Measurements from ENCODE around the gene TDRD6. TPM values are rescaled to one million over a fixed set of nuclear protein-coding genes. Genes with fewer than 3 reads are reported as not detected.
"Not testable (repeated sequence)": the region's sequence is repeated elsewhere in the genome, so short reads cannot be mapped to it uniquely, and the experiment has no call there.

TDRD6 gene
- total RNA-seq, 2 experiments from 2014 or later: not detected

DNA sequence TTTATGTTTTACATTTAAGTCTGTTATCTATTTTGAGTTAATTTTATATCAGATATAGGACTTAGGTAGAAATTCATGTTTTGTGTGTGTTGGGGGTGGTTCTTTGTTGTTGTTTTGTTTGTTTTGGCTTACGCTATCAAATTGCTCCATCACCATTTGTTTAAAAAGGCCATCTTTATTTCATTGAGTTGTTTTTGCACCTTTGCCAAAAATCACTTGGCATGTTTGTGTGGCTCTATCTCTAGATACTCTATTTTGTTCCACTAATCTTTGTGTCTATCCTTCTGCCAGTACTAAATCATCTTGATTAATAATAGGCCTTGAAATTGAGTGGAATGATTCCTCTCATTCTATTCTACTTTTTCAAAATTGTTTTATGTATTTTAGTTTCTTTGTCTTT is 42.4 kb upstream of the TDRD6 start:
- Mint-ChIP-seq H3K9me3 (peaks cover 6% of the 10 kb centered on the region), H3K36me3 (ENCODE audit: low read depth) (no peaks in the 10 kb centered on the region), H3K27me3 (peaks cover 22% of the 10 kb centered on the region), H3K4me1 (ENCODE audit: low read depth) (peaks cover 11% of the 10 kb centered on the region), H3K4me3 (no peak overlapping the region), H3K27ac (no peak overlapping the region)
- TF ChIP-seq, protein P1, sequence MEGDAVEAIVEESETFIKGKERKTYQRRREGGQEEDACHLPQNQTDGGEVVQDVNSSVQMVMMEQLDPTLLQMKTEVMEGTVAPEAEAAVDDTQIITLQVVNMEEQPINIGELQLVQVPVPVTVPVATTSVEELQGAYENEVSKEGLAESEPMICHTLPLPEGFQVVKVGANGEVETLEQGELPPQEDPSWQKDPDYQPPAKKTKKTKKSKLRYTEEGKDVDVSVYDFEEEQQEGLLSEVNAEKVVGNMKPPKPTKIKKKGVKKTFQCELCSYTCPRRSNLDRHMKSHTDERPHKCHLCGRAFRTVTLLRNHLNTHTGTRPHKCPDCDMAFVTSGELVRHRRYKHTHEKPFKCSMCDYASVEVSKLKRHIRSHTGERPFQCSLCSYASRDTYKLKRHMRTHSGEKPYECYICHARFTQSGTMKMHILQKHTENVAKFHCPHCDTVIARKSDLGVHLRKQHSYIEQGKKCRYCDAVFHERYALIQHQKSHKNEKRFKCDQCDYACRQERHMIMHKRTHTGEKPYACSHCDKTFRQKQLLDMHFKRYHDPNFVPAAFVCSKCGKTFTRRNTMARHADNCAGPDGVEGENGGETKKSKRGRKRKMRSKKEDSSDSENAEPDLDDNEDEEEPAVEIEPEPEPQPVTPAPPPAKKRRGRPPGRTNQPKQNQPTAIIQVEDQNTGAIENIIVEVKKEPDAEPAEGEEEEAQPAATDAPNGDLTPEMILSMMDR (IDR thresholded peaks at IDR 0.05): no peak
- ChIA-PET CTCF (no interaction called here), POLR2A (no interaction called here)
- intact Hi-C loops (cut with micrococcal nuclease): no loop called here
- ATAC-seq: no peak
- DNase-seq: no peak

DNA sequence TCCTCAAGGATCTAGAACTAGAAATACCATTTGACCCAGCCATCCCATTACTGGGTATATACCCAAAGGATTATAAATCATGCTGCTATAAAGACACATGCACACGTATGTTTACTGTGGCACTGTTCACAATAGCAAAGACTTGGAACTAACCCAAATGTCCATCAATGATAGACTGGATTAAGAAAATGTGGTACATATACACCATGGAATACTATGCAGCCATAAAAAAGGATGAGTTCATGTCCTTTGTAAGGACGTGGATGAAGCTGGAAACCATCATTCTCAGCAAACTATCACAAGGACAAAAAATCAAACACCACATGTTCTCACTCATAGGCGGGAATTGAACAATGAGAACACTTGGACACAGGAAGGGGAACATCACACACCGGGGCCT is 39.6 kb upstream of the TDRD6 start:
- ATAC-seq; CTCF ChIA-PET; H3K4me3 Mint-ChIP-seq; DNase-seq; POLR2A ChIA-PET; intact Hi-C loops (cut with micrococcal nuclease); H3K9me3 Mint-ChIP-seq; H3K27ac Mint-ChIP-seq; H3K36me3 Mint-ChIP-seq (ENCODE audit: low read depth): not testable (repeated sequence)
- Mint-ChIP-seq H3K27me3 (peaks cover 28% of the 10 kb centered on the region), H3K4me1 (ENCODE audit: low read depth) (peaks cover 14% of the 10 kb centered on the region)

DNA sequence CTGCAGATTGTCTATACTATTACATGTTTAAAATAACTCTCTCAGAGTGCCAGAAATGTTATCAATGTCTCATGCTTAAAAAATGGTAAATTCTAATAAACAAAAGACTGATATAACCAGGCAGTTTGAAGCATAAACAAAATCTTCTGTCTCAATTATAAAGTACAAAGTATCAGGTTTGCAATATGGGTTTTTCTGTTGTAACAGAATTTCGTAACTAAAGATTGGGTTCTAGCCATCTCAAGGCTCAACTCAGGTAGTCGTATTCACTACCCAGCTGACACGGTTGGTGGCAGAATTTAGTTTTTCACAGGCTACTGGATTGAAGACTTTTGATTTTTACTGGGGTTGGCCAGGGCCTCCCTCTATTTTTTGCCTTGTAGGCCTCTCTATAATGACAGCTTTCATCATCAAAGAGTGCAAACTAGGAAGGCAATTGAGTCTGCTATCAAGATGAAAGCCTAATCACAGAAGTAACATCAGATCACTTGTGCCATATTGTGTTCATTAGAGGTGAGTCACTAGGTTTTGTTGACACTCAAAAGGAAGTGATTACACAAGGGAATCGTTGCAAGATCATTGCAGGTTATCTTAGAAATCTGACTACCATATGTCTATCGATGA is 38.7 kb upstream of the TDRD6 start:
- TF ChIP-seq, protein P1 (IDR thresholded peaks at IDR 0.05): no peak
- CTCF ChIA-PET: no interaction called here
- DNase-seq (no peak), ATAC-seq (no peak)
- Mint-ChIP-seq H3K27ac (no peak overlapping the region), H3K9me3 (peaks cover 4% of the 10 kb centered on the region), H3K4me1 (ENCODE audit: low read depth) (peaks cover 13% of the 10 kb centered on the region), H3K27me3 (peaks cover 32% of the 10 kb centered on the region), H3K4me3 (no peak overlapping the region), H3K36me3 (ENCODE audit: low read depth) (no peaks in the 10 kb centered on the region)
- intact Hi-C loops (cut with micrococcal nuclease): no loop called here
- POLR2A ChIA-PET: no interaction called here

DNA sequence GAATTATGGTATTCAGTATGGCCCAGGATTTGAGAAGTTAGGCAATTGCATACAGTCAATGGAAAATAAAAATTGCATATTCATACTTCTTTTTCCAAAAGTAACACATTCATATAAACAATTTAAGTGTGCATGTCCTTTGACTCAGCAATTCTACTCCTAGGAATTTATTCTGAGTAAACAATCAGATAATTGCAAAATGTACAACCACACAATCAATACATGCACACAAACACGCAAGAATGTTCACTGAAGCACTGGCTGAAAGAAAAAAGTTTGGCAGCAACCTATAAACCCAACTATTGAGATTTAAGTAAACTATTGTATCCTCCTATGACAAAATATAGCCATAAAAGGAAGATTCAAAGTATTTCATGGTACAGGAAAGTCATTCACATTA is 36.7 kb upstream of the TDRD6 start:
- TF ChIP-seq, protein P1 (IDR thresholded peaks at IDR 0.05): no peak
- Mint-ChIP-seq H3K9me3 (no peaks in the 10 kb centered on the region), H3K27me3 (peaks cover 39% of the 10 kb centered on the region), H3K36me3 (ENCODE audit: low read depth) (no peaks in the 10 kb centered on the region), H3K4me3 (no peak overlapping the region), H3K27ac (no peak overlapping the region), H3K4me1 (ENCODE audit: low read depth) (peaks cover 13% of the 10 kb centered on the region)
- ATAC-seq (no peak), DNase-seq (no peak)
- POLR2A ChIA-PET: no interaction called here
- intact Hi-C loops (cut with micrococcal nuclease): no loop called here
- CTCF ChIA-PET: no interaction called here

DNA sequence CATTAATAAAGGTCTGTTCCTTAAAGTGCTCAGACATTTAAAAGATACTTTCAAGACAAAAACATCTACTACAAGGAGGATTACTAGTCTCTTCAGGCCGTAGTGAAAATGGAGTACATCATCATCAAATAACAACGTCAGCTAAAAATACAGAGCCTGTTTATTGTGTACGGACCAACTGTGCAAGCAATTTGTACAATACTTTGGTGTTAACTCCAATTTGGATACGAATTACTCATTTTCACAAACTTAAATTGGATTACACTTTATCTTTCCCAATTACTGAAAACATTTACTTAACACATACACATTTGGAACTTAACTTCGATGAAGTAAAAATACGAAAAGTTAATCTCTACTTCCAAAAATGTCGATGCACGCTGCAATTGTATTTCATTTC is 35.9 kb upstream of the TDRD6 start:
- DNase-seq (no peak), ATAC-seq (no peak)
- TF ChIP-seq, protein P1 (IDR thresholded peaks at IDR 0.05): no peak
- ChIA-PET CTCF (no interaction called here), POLR2A (no interaction called here)
- intact Hi-C loops (cut with micrococcal nuclease): no loop called here
- no peak overlapping the region for H3K27ac Mint-ChIP-seq
- no peaks in the 10 kb centered on the region for H3K36me3 Mint-ChIP-seq (ENCODE audit: low read depth)
- no peak overlapping the region for H3K4me3 Mint-ChIP-seq
- peaks cover 37% of the 10 kb centered on the region for H3K27me3 Mint-ChIP-seq
- peaks cover 13% of the 10 kb centered on the region for H3K4me1 Mint-ChIP-seq (ENCODE audit: low read depth)
- H3K9me3 Mint-ChIP-seq: no peaks in the 10 kb centered on the region

DNA sequence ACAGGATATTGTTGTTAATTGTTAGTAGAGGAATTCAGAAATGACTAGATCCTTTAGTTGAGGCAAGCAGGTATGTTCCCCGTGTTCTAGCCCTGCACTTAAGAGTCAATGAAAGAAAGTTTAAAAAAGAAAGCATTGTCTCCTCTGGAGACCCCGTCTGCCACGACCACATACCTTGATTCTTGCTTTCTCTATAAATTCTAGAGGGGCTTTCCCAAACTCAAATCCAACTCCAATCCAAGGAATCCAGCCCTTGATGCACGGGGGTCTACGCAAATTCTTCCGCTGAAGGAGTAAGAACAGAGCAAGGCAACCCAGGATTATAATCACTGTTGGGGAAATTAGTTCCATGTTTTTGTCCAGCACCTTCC is 35.5 kb upstream of the TDRD6 start:
- DNase-seq: no peak
- intact Hi-C loops (cut with micrococcal nuclease): no loop called here
- POLR2A ChIA-PET: no interaction called here
- ATAC-seq: no peak
- Mint-ChIP-seq H3K4me1 (ENCODE audit: low read depth) (peaks cover 13% of the 10 kb centered on the region), H3K27ac (no peak overlapping the region), H3K4me3 (peak overlapping the region; percentile 76), H3K27me3 (peaks cover 36% of the 10 kb centered on the region), H3K36me3 (ENCODE audit: low read depth) (no peaks in the 10 kb centered on the region), H3K9me3 (no peaks in the 10 kb centered on the region)
- CTCF ChIA-PET: no interaction called here
- TF ChIP-seq, protein P1 (IDR thresholded peaks at IDR 0.05): no peak
